ENCODE measurements around the gene HNRNPH2.

HNRNPH2 gene

DNA sequence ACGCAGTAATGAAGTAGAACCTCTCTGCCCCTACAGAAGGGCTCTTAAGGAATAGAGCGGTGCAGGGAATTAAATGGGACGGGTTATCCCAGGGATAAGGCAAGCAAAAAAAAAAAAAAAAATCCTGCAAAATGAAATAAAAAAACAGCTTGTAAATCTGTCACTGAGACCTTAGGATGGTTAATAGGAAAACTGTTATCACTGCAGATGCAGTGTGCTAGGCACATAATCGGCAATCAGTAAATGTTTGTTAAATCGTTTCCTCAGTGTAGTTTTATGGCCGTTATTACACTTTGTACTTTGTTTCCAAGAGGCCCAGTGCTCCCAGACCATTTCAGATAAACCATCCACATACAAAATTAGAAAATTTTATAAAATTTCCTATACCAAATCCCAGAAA, 1.0 kb downstream of the HNRNPH2 start:
- no peak for DNase-seq (ENCODE audit: low spot score)
- in situ Hi-C loops (cut with MboI; ENCODE audit: low pct_unique_long_range_greater_than_20kb, low sequenced_read_pairs, unreplicated experiment) = no loop called here
- TF ChIP-seq, protein P1, sequence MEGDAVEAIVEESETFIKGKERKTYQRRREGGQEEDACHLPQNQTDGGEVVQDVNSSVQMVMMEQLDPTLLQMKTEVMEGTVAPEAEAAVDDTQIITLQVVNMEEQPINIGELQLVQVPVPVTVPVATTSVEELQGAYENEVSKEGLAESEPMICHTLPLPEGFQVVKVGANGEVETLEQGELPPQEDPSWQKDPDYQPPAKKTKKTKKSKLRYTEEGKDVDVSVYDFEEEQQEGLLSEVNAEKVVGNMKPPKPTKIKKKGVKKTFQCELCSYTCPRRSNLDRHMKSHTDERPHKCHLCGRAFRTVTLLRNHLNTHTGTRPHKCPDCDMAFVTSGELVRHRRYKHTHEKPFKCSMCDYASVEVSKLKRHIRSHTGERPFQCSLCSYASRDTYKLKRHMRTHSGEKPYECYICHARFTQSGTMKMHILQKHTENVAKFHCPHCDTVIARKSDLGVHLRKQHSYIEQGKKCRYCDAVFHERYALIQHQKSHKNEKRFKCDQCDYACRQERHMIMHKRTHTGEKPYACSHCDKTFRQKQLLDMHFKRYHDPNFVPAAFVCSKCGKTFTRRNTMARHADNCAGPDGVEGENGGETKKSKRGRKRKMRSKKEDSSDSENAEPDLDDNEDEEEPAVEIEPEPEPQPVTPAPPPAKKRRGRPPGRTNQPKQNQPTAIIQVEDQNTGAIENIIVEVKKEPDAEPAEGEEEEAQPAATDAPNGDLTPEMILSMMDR (IDR thresholded peaks at IDR 0.05; ENCODE audit: extremely low read depth, insufficient read depth, missing control alignments) = no peak

DNA sequence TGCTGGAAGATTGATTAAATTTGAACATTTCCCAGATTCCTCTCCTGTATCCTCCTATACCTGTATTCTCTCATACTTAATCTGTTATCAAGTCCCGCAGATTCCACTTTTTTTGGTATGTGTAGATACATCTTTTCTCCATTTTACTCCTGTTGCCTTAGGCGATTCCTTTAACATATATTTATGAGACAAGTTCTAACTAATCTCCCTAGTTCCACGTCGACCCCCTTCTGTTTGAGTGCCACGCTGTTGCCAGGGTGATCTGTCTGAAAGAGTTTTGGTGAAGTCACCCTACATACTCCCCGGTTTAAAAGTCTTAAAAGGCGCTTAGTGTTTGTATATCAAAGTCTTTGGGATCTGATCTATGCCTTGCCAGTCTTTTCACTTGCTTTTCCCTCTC, 2.4 kb downstream of the HNRNPH2 start:
- in situ Hi-C loops (cut with MboI; ENCODE audit: low pct_unique_long_range_greater_than_20kb, low sequenced_read_pairs, unreplicated experiment) = loop anchor here (10.0 kb wide), 1 partner anchor 394 kb away; no protein-coding TSS in a partner anchor
- DNase-seq (ENCODE audit: low spot score) = no peak
- TF ChIP-seq, protein P1 (IDR thresholded peaks at IDR 0.05; ENCODE audit: extremely low read depth, insufficient read depth, missing control alignments) = no peak

DNA sequence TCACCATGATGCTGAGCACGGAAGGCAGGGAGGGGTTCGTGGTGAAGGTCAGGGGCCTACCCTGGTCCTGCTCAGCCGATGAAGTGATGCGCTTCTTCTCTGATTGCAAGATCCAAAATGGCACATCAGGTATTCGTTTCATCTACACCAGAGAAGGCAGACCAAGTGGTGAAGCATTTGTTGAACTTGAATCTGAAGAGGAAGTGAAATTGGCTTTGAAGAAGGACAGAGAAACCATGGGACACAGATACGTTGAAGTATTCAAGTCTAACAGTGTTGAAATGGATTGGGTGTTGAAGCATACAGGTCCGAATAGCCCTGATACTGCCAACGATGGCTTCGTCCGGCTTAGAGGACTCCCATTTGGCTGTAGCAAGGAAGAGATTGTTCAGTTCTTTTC, 4.0 kb downstream of the HNRNPH2 start:
- in situ Hi-C loops (cut with MboI; ENCODE audit: low pct_unique_long_range_greater_than_20kb, low sequenced_read_pairs, unreplicated experiment) = loop anchor here (10.0 kb wide), 1 partner anchor 393 kb away; no protein-coding TSS in a partner anchor
- TF ChIP-seq, protein P1 (IDR thresholded peaks at IDR 0.05; ENCODE audit: extremely low read depth, insufficient read depth, missing control alignments) = no peak
- no peak for DNase-seq (ENCODE audit: low spot score)

DNA sequence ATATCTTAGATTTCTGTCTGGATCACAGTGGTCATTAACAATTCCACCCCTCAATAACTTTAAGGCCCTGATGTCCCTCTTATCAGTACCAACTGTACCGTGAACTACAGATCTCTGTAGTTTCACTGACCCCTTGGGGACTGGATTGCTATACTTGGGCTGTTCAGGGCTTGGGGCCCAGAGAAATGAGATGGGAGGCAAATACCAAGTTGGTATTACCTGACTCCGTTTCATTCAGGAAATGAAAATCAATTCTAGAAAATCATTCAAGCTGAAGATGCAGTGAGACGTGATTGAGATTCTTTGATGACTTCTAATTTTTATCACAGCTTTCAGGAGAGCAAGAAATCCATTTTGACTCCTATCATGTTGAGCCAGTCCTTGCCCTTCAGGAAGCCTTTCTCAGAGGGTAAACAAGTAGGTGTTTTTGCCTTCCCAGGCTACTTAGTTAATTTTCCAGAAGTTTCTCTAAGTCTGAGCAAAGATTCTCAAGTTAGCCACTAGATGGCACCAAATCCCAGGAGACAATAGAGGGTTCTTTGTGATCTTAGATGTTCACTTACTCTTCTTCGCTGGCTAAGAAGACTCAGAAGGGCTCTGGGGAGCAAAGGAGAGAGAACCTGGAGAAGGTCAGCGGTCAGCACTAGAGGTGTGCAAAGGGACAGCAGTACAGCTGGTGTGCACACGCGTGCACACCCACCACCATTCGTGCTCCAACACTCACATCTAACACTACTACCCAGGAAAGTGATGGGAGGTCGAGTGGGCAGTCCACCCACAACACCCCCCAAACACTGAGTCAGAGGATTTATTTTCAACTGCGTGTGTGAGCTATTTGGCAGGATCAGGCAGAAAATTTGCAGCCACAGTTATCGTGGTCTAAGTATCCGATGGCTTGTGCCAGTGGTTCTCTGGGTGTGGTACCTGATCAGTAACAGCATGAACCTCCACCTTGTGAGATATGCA, 7.4 kb downstream of the HNRNPH2 start:
- DNase-seq (ENCODE audit: low spot score) = peak; percentile 78
- TF ChIP-seq, protein P1 (IDR thresholded peaks at IDR 0.05; ENCODE audit: extremely low read depth, insufficient read depth, missing control alignments) = peak; percentile 65
- in situ Hi-C loops (cut with MboI; ENCODE audit: low pct_unique_long_range_greater_than_20kb, low sequenced_read_pairs, unreplicated experiment) = loop anchor here (10.0 kb wide), 1 partner anchor 389 kb away; no protein-coding TSS in a partner anchor

DNA sequence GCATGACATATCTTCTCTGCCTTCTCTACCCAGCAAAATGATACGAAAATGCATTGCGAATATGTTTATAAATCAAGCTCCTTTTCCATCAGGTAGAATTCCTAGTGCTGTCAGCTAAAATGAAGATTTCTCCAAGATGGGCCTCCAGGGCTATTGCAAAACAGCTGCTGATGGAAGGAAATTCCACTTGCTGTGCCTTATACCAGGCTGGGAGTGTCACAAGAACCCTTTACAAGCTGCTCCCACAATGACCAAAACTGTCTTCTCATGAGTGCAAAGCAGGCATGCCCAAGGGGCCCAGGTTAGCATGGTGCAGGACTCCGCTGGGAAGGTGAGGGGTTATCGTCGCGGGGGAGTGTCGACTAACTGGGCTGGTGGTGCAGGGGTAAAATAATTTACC, 8.7 kb downstream of the HNRNPH2 start:
- TF ChIP-seq, protein P1 (IDR thresholded peaks at IDR 0.05; ENCODE audit: extremely low read depth, insufficient read depth, missing control alignments) = no peak
- no peak for DNase-seq (ENCODE audit: low spot score)
- in situ Hi-C loops (cut with MboI; ENCODE audit: low pct_unique_long_range_greater_than_20kb, low sequenced_read_pairs, unreplicated experiment) = loop anchor here (10.0 kb wide), 1 partner anchor 388 kb away; no protein-coding TSS in a partner anchor

DNA sequence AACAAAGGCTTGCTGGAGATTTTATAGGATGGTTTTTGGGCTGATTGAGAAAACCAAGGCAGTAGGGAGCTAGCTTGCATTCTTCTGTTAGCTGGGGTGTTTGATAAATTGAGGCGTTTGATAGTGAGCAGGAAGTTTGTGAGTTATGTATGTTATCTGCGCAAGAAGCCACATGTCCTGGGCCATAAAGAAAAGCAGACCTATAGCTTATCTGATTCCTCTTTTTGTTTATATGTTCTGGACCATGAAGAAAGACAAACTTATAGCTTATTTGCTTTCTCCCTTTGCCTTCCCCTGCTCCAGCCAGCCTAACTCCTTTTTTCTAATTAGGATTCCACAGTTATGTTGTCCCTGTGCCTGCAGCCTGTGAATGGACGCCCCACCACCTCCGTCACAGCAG, 9.2 kb downstream of the HNRNPH2 start:
- TF ChIP-seq, protein P1 (IDR thresholded peaks at IDR 0.05; ENCODE audit: extremely low read depth, insufficient read depth, missing control alignments) = no peak
- no peak for DNase-seq (ENCODE audit: low spot score)
- in situ Hi-C loops (cut with MboI; ENCODE audit: low pct_unique_long_range_greater_than_20kb, low sequenced_read_pairs, unreplicated experiment) = loop anchor here (10.0 kb wide), 1 partner anchor 388 kb away; no protein-coding TSS in a partner anchor

Measured in GM13977 (cell line).